Hippocampal formation (tissue), 2 donors: ENCODE data around the gene ST13.
"Not testable (repeated sequence)": the region's sequence is repeated elsewhere in the genome, so short reads cannot be mapped to it uniquely, and the experiment has no call there.

ENCODE experiments used
- DNase-seq, 2 donors: peaks; one replicate each; lab custom pipeline; 2025; lab: John Stamatoyannopoulos, UW

The ST13 gene

DNA sequence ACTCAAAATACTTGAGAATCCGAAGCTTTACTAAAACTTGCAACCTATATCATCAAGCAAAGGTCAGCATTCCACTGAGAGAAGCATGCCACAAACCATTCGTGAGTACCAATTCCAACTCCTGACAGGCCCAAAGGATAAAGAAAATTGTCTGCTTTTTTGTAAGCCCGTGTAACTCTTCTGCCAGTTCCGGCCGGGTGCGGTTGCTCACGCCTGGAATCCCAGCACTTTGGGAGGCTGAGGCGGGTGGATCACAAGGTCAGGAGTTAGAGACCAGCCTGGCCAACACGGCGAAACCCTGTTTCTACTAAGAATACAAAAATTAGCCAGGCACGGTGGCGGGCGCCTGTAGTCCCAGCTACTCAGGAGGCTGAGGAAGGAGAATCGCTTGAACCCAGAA, 74.7 kb downstream of the ST13 start:
- DNase-seq = not testable (repeated sequence)
